H1 (cell line): ENCODE measurements around the gene PCNX4. TPM values are rescaled to one million over a fixed set of nuclear protein-coding genes. Genes with fewer than 3 reads are reported as not detected.

ENCODE experiments used
- CTCF ChIA-PET: fragments of 300-600 bp; sonication (Branson Sonifier 250); formaldehyde crosslinking; loops from one replicate; lab custom pipeline; 2021; ENCODE audit not compliant: partially characterized antibody; lab: Charles Lee
- POLR2A ChIA-PET: fragments of 300-600 bp; sonication (Branson Sonifier 250); formaldehyde crosslinking; loops from one replicate; lab custom pipeline; 2021; ENCODE audit warnings: inconsistent platforms; ENCODE audit not compliant: partially characterized antibody; lab: Charles Lee
- DNase-seq, 2 experiments: peaks; one replicate each; pipeline versions ENCODE4 v3.0.0 to v3.0.0-alpha.2; 2010 to 2022; ENCODE audit warnings: low spot score in 2 of 2, low read depth in 1 of 2, mixed read lengths in 1 of 2
- FAIRE-seq: peaks from 2 replicates; lab custom pipeline; 2011; peaks lifted over from hg19 to GRCh38; lab: Jason Lieb, UNC
- H2AFZ ChIP-seq: 2 replicates; pipeline ENCODE4 v1.8.1; 2012; ENCODE audit warnings: low read length, inconsistent platforms
- H2AK5ac ChIP-seq: 2 replicates; pipeline ENCODE4 v1.6.1; 2013; ENCODE audit warnings: low read depth, low read length
- H2BK120ac ChIP-seq: replicated peaks from 2 replicates; pipeline ENCODE3; 2013; ENCODE audit warnings: low read depth, low read length, inconsistent platforms
- H2BK12ac ChIP-seq: 2 replicates; pipeline ENCODE4 v1.6.1; 2013; ENCODE audit warnings: low read depth, low read length
- H2BK15ac ChIP-seq: 2 replicates; pipeline ENCODE4 v1.6.1; 2013; ENCODE audit warnings: low read length
- H2BK20ac ChIP-seq: 2 replicates; pipeline ENCODE4 v1.6.1; 2013; ENCODE audit warnings: low read length
- H2BK5ac ChIP-seq: 2 replicates; pipeline ENCODE4 v1.6.1; 2013; ENCODE audit warnings: low read depth, low read length
- H3K14ac ChIP-seq: 2 replicates; pipeline ENCODE4 v1.6.1; 2013; ENCODE audit warnings: inconsistent platforms; ENCODE audit not compliant: insufficient read length
- H3K18ac ChIP-seq: 2 replicates; pipeline ENCODE4 v1.6.1; 2013; ENCODE audit warnings: low read length; ENCODE audit errors: extremely low read depth
- H3K23ac ChIP-seq: 2 replicates; pipeline ENCODE4 v1.6.1; 2013; ENCODE audit warnings: inconsistent platforms; ENCODE audit not compliant: insufficient read length
- H3K23me2 ChIP-seq: 2 replicates; pipeline ENCODE4 v1.6.1; 2013; ENCODE audit warnings: low read depth, low read length
- H3K27ac ChIP-seq: 2 replicates; pipeline ENCODE4 v1.6.1; 2011; ENCODE audit warnings: low read depth, low read length, inconsistent platforms
- H3K27me3 ChIP-seq, 4 experiments: replicated peaks in 1 of 4; 1 replicate in 1 of 4; 2 replicates in 3 of 4; pipeline versions ENCODE4 v1.6.1 to v1.8.1; 2011 to 2013; ENCODE audit warnings: low read length in 3 of 4, mild to moderate bottlenecking in 3 of 4, inconsistent platforms in 2 of 4, mixed read lengths in 2 of 4, moderate library complexity in 1 of 4; ENCODE audit not compliant: control insufficient read depth in 3 of 4, insufficient read depth in 3 of 4; ENCODE audit errors: extremely low read depth in 1 of 4
- H3K36me3 ChIP-seq, 4 experiments: 2 replicates each; pipeline versions ENCODE4 v1.6.1 to v1.8.1; 2011 to 2013; ENCODE audit warnings: mild to moderate bottlenecking in 4 of 4, low read length in 3 of 4, moderate library complexity in 2 of 4, control low read depth in 1 of 4, inconsistent platforms in 1 of 4; ENCODE audit not compliant: insufficient read depth in 4 of 4, control insufficient read depth in 2 of 4
- H3K4ac ChIP-seq: replicated peaks from 2 replicates; pipeline ENCODE3; 2013; ENCODE audit warnings: low read length, low read depth, mixed read lengths, inconsistent platforms; ENCODE audit not compliant: insufficient read length
- H3K4me1 ChIP-seq, 4 experiments: replicated peaks in 1 of 4; 1 replicate in 1 of 4; 2 replicates in 3 of 4; pipeline versions ENCODE4 v1.6.1 to v1.8.1; 2011 to 2013; ENCODE audit warnings: low read length in 3 of 4, inconsistent platforms in 2 of 4, mixed read lengths in 1 of 4; ENCODE audit not compliant: insufficient read depth in 4 of 4, control insufficient read depth in 3 of 4
- H3K4me2 ChIP-seq, 2 experiments: 2 replicates each; pipeline versions ENCODE4 v1.6.1 to v1.8.1; 2011 to 2013; ENCODE audit warnings: low read depth in 2 of 2, low read length in 2 of 2, control low read depth in 1 of 2, inconsistent platforms in 1 of 2, mild to moderate bottlenecking in 1 of 2; ENCODE audit not compliant: insufficient read depth in 1 of 2
- H3K4me3 ChIP-seq, 4 experiments: fragments of 200-600, 300-600 bp in 1 of 4; sonication (generic), shearing (Covaris generic), sonication (Bioruptor Twin) in 1 of 4; 2 replicates each; pipeline versions ENCODE4 v1.5.1 to v1.8.1; 2011 to 2016; ENCODE audit warnings: low read length in 4 of 4, low read depth in 3 of 4, control low read depth in 2 of 4, inconsistent platforms in 2 of 4, mild to moderate bottlenecking in 2 of 4, mixed read lengths in 1 of 4, moderate library complexity in 1 of 4; ENCODE audit not compliant: insufficient read depth in 2 of 4; ENCODE audit errors: extremely low read depth in 1 of 4
- H3K56ac ChIP-seq: replicated peaks from 2 replicates; pipeline ENCODE3; 2013; ENCODE audit warnings: low read depth, mild to moderate bottlenecking, mixed read lengths, low read length, inconsistent platforms; ENCODE audit not compliant: insufficient read length
- H3K79me1 ChIP-seq: 2 replicates; pipeline ENCODE4 v1.6.1; 2013; ENCODE audit warnings: low read depth, low read length, control low read depth
- H3K79me2 ChIP-seq, 2 experiments: 2 replicates each; pipeline versions ENCODE4 v1.6.1 to v1.8.1; 2012 to 2013; ENCODE audit warnings: low read length in 2 of 2, mild to moderate bottlenecking in 2 of 2, inconsistent platforms in 1 of 2; ENCODE audit not compliant: insufficient read depth in 2 of 2, control insufficient read depth in 1 of 2
- H3K9ac ChIP-seq, 4 experiments: replicated peaks in 1 of 4; 1 replicate in 1 of 4; 2 replicates in 3 of 4; pipeline versions ENCODE4 v1.6.1 to v1.8.1; 2011 to 2013; ENCODE audit warnings: low read depth in 3 of 4, low read length in 3 of 4, control low read depth in 2 of 4, mild to moderate bottlenecking in 2 of 4, moderate library complexity in 2 of 4, inconsistent platforms in 1 of 4; ENCODE audit errors: extremely low read depth in 1 of 4
- H3K9me3 ChIP-seq, 2 experiments: 2 replicates each; pipeline versions ENCODE4 v1.6.1 to v1.8.1; 2012 to 2013; ENCODE audit warnings: mild to moderate bottlenecking in 2 of 2, moderate library complexity in 2 of 2, control low read depth in 1 of 2, inconsistent platforms in 1 of 2, low read depth in 1 of 2, low read length in 1 of 2, mixed read lengths in 1 of 2; ENCODE audit not compliant: insufficient read depth in 2 of 2
- H4K20me1 ChIP-seq, 2 experiments: replicated peaks in 1 of 2; 2 replicates each; pipeline versions ENCODE3 to v1.8.1; 2011 to 2013; ENCODE audit warnings: inconsistent platforms in 2 of 2, low read length in 2 of 2, mild to moderate bottlenecking in 1 of 2; ENCODE audit not compliant: insufficient read depth in 2 of 2, control insufficient read depth in 1 of 2
- H4K5ac ChIP-seq: 2 replicates; pipeline ENCODE4 v1.6.1; 2013; ENCODE audit warnings: low read length, low read depth, mixed read lengths, inconsistent platforms; ENCODE audit not compliant: insufficient read length
- H4K8ac ChIP-seq: 2 replicates; pipeline ENCODE4 v1.8.0; 2013; ENCODE audit warnings: mild to moderate bottlenecking, moderate library complexity, low read length, inconsistent platforms; ENCODE audit not compliant: insufficient read depth; ENCODE audit errors: extremely low read depth
- H4K91ac ChIP-seq: replicated peaks from 2 replicates; pipeline ENCODE3; 2013; ENCODE audit warnings: low read length, mixed read lengths, inconsistent platforms; ENCODE audit not compliant: insufficient read length
- BCL11A ChIP-seq, 2 experiments: IDR thresholded peaks; one replicate each; pipeline ENCODE4 v1.6.1; 2011; ENCODE audit warnings: low read depth in 2 of 2, low read length in 2 of 2, mild to moderate bottlenecking in 2 of 2
- CEBPB ChIP-seq: IDR thresholded peaks from 2 replicates; pipeline ENCODE4 v1.6.1; 2012; ENCODE audit warnings: low read depth, low read length
- EGR1 ChIP-seq: IDR thresholded peaks from 2 replicates; pipeline ENCODE4 v1.6.1; 2011; ENCODE audit warnings: low read depth, low read length, borderline replicate concordance
- FOSL1 ChIP-seq: IDR thresholded peaks from 2 replicates; pipeline ENCODE4 v1.6.1; 2011; ENCODE audit warnings: mild to moderate bottlenecking, low read depth, low read length, moderate library complexity; ENCODE audit not compliant: insufficient read depth
- GTF2F1 ChIP-seq: IDR thresholded peaks from 2 replicates; pipeline ENCODE4 v1.6.1; 2012; ENCODE audit warnings: low read depth, low read length, improper control_type of control experiment, borderline replicate concordance
- KDM1A ChIP-seq: fragments of 200-600, 300-600 bp; sonication (generic); IDR thresholded peaks from 2 replicates; pipeline ENCODE4 v1.7.1; 2016; ENCODE audit warnings: mild to moderate bottlenecking, low read length, borderline replicate concordance
- MAFK ChIP-seq: IDR thresholded peaks from 2 replicates; pipeline ENCODE4 v1.6.1; 2012; ENCODE audit warnings: low read depth, mild to moderate bottlenecking, improper control_type of control experiment, low read length
- POU5F1 ChIP-seq: IDR thresholded peaks from 2 replicates; pipeline ENCODE4 v1.6.1; 2011; ENCODE audit warnings: low read depth, mild to moderate bottlenecking, low read length, moderate library complexity
- SIRT6 ChIP-seq: IDR thresholded peaks from one replicate; pipeline ENCODE4 v1.7.1; 2012; ENCODE audit warnings: low read length, inconsistent platforms
- SP4 ChIP-seq: IDR thresholded peaks from 2 replicates; pipeline ENCODE4 v1.6.1; 2012; ENCODE audit warnings: low read length, inconsistent platforms
- TBP ChIP-seq: IDR thresholded peaks from 2 replicates; pipeline ENCODE4 v1.6.1; 2011; ENCODE audit warnings: low read depth, low read length, improper control_type of control experiment
- ZNF274 ChIP-seq: IDR thresholded peaks from 2 replicates; pipeline ENCODE4 v1.7.0; 2012; ENCODE audit warnings: low read length, borderline replicate concordance; ENCODE audit errors: extremely low read depth
- WGBS, 2 experiments: shearing (Covaris generic) in 1 of 2; methylation state at CpG; one replicate each; pipeline versions ENCODE4 v1.1.6 to v1.1.7; 2013 to 2015; ENCODE audit warnings: low lambda C conversion rate in 2 of 2, mixed read lengths in 2 of 2, inconsistent platforms in 1 of 2, low coverage in 1 of 2, missing lambda C conversion rate in 1 of 2; ENCODE audit not compliant: insufficient replicate concordance in 2 of 2, insufficient coverage in 1 of 2, insufficient read length in 1 of 2; ENCODE audit errors: extremely low coverage in 1 of 2, missing lambda C conversion rate in 1 of 2; 5-methylcytosine and 5-hydroxymethylcytosine counted together
- polyA plus RNA-seq, 7 experiments: library from polyadenylated mRNA; depleted of rRNA in 3 of 7; stranded (reverse) in 5 of 7; unstranded in 2 of 7; fragments of >200 nt in 5 of 7; fragments of 200-250 nt in 2 of 7; gene quantifications; 1 replicate in 5 of 7; 2 replicates in 1 of 7; 4 replicates in 1 of 7; pipeline versions ENCODE4 v1.2.1 to v1.2.3, GENCODE V29; 2011 to 2013; ENCODE audit warnings: missing spikeins in 2 of 7, mixed read lengths in 2 of 7
- total RNA-seq: library from RNA; stranded (reverse); fragmentation: NEBNext Ultra II Directional; extraction: Animal tissue kit (Norgen Biotek cat#: 25700); gene quantifications from 2 replicates; pipeline ENCODE4 v1.2.1, GENCODE V29; 2021
- TF ChIP-seq, protein P1 (sequence below): IDR thresholded peaks from 2 replicates; pipeline ENCODE4 v1.6.1; 2012; ENCODE audit warnings: inconsistent platforms
- TF ChIP-seq, protein P2 (sequence below): IDR thresholded peaks from 2 replicates; pipeline ENCODE4 v1.6.1; 2011; ENCODE audit warnings: low read length, improper control_type of control experiment

Gene PCNX4
- total and polyA plus RNA-seq, 2 of the 8 experiments (the other 6 are each of a cell fraction or from before 2014, with no cell fraction given): 28.4 to 35.5 TPM

GRCh38 chr14:60097974-60098373 is 6.3 kb downstream of the PCNX4 start:
- Histone ChIP-seq H3K4me1 (peaks cover 5 to 10% (median 9%) of the 10 kb centered on the region in 4 experiments), H3K14ac (no peak overlapping the region), H4K20me1 (peaks cover 1 to 5% of the 10 kb centered on the region in 2 experiments), H3K56ac (no peak overlapping the region), H3K4me2 (no peak overlapping the region), H4K5ac (no peak overlapping the region), H3K79me1 (peaks cover 5% of the 10 kb centered on the region; the same call in 1 of the 2 replicates), H3K23ac (no peak overlapping the region), H2BK5ac (no peak overlapping the region), H3K18ac (no peak overlapping the region), H2BK12ac (no peak overlapping the region), H2BK20ac (no peak overlapping the region), H2AK5ac (no peak overlapping the region), H3K36me3 (peaks cover 0 to 9% (median 2%) of the 10 kb centered on the region in 4 experiments; a peak in 2 of 8 replicates), H2AFZ (no peak overlapping the region), H3K79me2 (peaks cover 6 to 91% of the 10 kb centered on the region in 2 experiments; a peak in 3 of 4 replicates), H2BK120ac (no peak overlapping the region), H3K9ac (no peak overlapping the region), H3K4me3 (no peak overlapping the region), H3K4ac (no peak overlapping the region), H3K27ac (no peak overlapping the region), H3K23me2 (no peaks in the 10 kb centered on the region), H3K9me3 (no peaks in the 10 kb centered on the region), H3K27me3 (no peaks in the 10 kb centered on the region), H4K8ac (no peak overlapping the region), H2BK15ac (no peak overlapping the region), H4K91ac (no peak overlapping the region)
- ChIA-PET CTCF (no interaction called here), POLR2A (no interaction called here)
- FAIRE-seq (no peak), DNase-seq (no peak)
- whole genome bisulfite sequencing, 2 experiments: 96% methylated on average over 6 of the region's 6 CpGs; no CpG with 5 or more reads in 1 of the 2 experiments
- no peak for TF ChIP-seq FOSL1
- TF ChIP-seq, protein P1, sequence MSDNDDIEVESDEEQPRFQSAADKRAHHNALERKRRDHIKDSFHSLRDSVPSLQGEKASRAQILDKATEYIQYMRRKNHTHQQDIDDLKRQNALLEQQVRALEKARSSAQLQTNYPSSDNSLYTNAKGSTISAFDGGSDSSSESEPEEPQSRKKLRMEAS: no peak
- TF ChIP-seq SIRT6: no peak
- TF ChIP-seq CEBPB: no peak
- TF ChIP-seq SP4: no peak
- no peak for TF ChIP-seq ZNF274
- no peak for TF ChIP-seq BCL11A (IDR thresholded peaks at IDR 0.05; ENCODE audit: low read depth in 2 of 2, low read length in 2 of 2)
- no peak for TF ChIP-seq MAFK
- no peak for TF ChIP-seq TBP
- TF ChIP-seq KDM1A: no peak
- no peak for TF ChIP-seq EGR1
- TF ChIP-seq, protein P2, sequence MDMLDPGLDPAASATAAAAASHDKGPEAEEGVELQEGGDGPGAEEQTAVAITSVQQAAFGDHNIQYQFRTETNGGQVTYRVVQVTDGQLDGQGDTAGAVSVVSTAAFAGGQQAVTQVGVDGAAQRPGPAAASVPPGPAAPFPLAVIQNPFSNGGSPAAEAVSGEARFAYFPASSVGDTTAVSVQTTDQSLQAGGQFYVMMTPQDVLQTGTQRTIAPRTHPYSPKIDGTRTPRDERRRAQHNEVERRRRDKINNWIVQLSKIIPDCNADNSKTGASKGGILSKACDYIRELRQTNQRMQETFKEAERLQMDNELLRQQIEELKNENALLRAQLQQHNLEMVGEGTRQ: no peak
- TF ChIP-seq POU5F1: no peak
- no peak for TF ChIP-seq GTF2F1
